GM18909 (cell line): ENCODE data around the gene GRXCR1.
A peak's percentile ranks its signal among the peaks of the same experiment; 100 is the strongest.

Source experiments
- ATAC-seq: cut with Tn5 transposase; IDR thresholded peaks from one replicate; pipeline ENCODE4 v1.9.1; 2021; ENCODE audit warnings: mild to moderate bottlenecking; ENCODE audit not compliant: unreplicated experiment, poor library complexity

Gene GRXCR1

GRCh38 chr4:42892413-42892812, at the start of gene GRXCR1:
Gene GRXCR1, plus strand, starts transcription at chr4:42892713. Its CDS starts 554 bp downstream, at chr4:42893267.
- ATAC-seq = no peak

GRCh38 chr4:42843694-42844093, 48.8 kb upstream of the GRXCR1 start:
- ATAC-seq = no peak

DNA sequence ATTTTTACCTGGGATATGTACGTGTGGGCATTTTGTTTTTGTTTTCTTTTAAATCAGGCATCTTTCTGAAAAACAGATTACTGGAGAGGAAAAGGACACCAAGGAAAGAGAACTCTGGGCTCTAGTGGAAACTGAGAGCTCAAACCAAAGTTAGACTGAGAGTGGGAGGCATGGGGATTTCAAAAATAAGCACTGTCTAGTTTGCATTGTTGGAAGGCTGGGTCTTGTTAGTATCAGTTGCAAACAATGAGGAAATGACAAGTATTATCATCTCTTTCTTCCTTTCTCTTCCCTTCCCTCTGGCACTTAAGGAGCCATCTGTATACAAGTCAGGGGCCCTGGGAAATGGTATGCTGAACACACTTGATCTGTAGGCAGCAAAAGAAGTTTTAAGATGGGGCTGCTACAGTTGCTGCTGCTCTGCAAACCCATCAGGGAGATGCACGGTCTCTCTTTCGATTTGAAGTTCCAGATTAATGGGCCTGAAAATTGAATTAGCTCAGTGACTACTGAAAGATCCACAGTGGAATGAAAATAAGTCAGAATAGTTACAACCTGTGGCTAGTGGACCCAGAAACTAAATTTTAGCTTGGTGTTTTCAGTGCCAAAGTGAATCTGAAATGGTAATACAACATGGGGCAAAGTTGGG, 48.0 kb upstream of the GRXCR1 start:
- no peak for ATAC-seq

DNA sequence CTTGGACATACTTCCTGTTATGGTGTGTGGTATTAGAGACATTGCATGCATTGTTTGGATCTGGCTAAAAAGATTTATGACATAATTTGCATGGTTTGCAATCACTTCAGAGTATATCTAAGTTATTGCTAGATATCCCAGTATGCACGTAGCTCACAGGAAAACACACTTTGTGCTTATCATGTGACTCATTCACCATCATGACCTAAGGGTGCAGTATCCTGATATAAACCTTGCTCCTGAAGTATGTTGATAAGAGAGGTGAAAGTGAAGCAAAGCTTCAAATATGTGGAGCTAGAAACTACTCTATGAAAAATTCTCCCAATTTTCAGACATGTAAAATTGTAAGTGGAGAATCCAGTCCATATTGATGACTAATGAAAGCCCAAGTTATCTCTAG, 46.9 kb upstream of the GRXCR1 start:
- no peak for ATAC-seq

- ATAC-seq = no peak
Observed at GRCh38 chr4:42855779-42856178, 36.7 kb upstream of the GRXCR1 start.

DNA sequence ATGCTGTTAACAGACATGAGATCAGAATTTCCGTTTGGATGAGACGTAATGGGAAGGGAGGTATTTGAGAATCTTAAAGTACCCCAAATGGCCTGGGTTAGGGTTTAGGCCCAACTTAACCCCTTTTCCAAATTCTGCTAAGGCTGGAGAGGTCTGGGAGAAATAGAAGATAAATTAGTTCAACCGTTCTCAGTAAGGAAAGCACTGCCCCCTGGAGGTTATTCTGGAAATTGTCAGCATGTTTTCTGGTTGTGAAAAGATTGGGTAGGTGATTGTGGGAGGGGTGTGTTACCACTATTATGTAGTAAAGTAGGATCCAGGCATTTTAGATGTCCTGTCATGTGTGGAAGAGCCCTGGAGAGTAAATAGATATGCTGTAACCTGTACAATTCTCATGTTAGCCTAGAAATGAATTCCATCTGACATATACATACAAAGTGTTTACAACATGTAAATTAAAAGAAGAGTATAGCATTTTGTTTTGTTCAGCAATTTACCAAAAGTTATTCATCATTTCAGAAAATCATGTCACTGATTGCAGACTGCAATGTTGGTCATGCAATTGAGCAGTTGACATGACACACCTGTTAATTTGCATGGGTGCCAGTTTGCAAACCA, 26.8 kb upstream of the GRXCR1 start:
- ATAC-seq = peak; percentile 85

DNA sequence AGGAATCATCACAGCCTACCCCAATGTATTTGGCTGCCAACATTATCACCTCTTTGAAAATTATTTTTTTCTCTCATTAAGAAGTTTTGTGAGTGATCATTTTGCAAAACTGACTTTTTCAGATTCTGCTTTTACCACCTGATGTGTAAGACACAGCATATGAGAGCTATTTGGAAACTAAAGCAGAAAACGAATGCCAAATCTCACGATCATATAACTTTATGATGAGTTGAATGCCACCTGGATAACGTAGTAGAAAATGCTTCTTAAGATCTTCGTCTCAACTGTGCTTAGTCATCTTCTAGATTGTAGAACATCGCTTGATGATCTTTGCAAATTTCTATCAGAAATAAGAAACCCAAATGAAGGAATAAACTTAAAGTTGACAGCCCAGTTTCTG, 21.3 kb upstream of the GRXCR1 start:
- ATAC-seq = no peak

DNA sequence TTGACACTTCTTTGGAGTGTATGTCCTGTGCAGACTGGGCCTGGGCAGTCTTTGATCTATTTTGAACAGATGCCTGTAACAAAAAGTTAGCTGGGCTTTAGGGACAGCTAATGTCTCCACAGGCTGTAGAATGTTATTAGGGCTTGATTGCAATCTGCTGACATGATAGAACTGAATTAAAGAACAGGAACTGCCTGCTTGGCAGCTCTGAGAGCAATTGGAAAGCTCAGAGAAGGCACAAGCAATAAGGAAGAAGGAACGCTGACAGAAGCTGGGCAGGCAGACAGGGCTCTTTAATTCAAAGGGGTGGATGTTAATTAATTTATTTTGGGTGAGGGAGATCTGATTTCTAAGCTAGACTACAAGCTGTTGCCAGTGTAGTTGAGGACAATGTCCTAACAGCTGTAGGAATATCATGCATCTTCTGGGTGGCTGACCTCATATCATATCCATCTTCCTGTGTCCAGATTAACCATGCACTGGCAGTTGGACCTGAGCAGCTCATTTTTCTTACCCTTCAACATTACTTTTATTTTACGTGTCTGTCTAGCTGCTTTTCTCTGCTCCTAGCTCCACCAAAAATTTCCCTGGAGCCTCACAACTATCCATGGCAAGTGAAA, 20.7 kb upstream of the GRXCR1 start:
- no peak for ATAC-seq

DNA sequence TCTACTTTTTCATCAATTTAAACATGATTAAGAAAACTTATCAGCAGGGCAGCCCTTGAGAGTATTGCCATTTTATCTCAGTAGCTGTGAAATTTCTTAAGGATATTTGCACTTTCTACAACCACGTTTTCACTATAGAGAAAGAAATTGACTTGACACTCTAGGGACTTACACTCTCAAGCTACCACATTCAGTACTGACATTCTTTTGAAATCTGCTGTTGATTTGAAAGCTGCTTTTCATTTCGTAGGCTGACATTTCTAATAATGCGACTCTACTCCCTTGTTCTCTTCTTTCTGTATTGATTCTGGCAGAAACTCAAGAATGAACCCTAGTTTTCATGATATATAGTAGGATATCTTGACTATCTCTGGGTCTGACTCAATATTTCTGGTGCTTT, 13.7 kb upstream of the GRXCR1 start:
- ATAC-seq = no peak

GRCh38 chr4:42881253-42881652, 11.3 kb upstream of the GRXCR1 start:
- no peak for ATAC-seq

DNA sequence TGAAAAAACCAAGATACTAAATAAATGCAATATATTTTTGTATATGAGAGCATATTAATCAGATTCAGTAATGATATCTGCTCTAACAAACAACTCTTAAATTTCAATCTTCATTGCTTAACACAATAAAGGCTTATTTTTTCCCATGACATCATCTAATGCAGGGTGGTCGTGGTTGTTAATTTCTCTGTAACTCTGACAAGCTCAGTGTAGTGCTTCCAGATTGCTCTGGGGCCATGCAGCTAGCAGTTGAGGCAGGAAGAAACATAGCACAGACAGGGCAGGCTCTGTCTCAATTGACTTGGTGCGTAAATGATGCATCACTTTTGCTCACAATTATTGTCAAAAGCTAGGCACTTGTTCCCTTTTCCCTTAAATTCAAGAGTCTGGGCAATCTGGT, 869 bp upstream of the GRXCR1 start:
- no peak for ATAC-seq

DNA sequence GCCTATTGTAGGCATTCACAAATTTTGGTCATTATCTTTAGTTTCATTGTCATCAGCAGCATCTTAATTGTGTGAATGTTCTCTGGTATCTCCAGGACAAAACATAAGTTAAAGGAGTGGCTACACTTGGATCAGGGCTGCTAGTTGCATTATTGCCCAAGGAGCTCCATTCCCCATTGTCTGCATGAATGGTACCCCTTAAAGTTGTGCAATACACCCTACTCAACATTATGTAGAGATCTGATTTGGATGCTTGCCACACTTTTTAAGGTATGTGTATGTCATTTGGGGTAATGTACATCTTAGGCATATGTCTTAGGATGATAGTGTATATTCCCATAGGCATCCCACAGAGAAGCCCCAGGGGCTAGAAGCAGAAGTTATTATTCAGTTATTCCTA, 2.9 kb downstream of the GRXCR1 start:
- ATAC-seq = no peak

DNA sequence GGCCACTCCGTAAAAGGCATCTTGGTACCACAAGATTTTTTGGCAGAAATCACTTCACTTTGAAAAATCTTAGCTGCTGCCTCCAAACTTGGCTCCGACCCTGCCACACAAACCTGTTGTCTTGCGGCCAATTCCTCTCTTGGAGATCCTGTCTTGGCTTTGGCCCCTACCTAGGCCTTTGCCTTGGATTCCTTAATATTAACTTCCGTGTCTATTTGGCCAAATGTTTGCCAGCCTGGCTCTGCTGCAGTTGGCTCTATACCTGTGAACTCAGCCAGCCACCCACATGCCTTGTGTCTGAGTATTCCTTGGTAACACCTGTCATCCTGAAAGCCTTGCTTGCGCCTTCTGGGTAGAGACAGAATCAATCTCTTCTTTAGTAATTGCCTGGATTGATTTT, 12.5 kb downstream of the GRXCR1 start:
- ATAC-seq = no peak

DNA sequence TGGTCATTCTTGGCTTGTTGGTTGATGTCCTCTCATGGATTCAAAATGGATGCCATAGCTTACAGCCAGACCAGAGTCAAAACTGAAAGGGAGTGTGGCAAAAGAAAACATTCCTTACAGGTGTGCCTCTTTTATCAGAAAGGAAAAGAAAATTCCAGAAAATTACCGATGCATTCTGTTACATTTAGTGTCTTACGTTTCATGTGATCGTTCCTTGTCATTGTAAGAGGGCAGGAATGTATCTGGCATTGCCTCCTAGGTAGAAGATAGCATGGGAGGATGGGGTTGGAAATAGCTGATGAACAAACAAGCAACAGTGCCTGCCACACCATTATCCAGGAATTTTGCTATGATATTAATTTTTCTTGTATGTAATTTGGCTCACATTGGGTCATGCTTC, 13.1 kb downstream of the GRXCR1 start:
- ATAC-seq = no peak

DNA sequence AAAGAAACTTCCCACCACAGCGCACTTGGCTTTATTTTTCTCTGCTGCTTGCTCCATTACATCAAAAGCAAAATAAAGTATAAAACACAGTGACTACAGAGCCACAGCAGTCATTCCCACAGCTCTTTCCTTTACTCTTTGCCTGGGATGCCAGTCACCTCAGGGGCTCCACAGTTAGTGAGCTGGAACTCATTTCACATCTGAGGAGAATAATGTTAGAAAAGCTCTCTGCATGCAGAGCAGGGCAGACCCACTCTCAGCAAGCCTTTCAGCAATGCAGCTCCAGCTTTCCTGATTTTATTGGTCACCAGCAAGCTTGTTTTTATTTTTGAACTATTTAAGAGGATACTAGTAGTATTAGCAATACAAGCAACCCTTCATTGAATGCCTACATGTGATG, 13.8 kb downstream of the GRXCR1 start:
- no peak for ATAC-seq

DNA sequence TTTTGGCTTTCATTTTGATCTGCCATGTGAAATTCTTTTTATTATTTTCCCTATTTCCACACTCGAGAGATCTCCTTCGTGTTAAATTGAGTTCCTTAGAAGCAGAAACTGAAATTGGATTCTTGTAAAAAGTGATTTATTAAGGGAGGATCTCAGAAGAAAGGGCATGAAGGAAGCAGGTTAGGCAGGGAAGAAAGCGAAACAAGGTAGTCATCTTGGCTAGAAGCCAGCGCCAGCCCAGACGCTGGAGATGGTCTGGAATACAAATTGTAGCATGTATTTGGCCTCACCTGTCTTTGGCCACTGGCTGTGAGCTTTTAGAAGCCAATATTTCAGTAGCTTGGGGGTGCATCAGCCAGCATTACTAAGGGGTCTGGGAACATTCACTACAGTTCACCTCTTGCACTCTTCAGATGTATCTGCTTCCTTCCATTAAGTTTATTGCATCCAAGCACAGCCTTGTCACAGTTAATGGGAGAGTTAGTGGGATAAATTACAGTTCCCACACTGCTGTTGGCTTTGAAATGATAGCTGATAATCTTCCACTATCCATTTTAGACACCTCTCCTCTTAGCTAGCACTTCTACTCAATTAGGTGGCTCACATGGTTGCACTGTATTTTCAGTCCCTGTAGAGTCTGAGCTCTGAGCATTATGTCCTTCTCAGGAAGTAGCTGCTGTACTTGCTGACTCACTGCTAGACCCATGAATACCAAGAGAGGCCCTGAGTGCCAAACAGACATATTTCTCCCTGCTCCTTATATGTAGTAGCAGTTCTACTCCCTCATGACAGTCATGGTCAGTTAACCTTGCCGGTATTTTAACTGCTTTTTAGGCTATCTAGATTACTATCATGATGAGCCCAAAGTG, 14.6 kb downstream of the GRXCR1 start:
- ATAC-seq = no peak

DNA sequence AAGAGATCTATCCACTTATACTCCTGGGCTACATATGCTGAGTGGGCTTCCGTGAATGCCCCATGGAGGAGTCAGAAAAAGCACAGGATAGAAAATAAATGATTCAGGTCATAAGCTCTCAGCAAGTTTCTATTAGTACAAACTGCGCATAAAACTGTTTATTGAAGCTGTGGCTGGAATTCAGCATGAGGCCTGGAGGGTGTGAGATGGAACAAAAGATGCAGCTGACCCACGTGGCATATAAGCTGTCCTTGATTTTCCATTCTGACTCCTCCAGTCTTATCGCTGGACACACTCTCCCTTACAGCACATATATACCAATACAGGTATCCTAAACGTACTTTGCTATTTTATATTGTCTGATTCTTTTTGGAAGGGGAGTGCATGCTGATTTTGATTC, 17.9 kb downstream of the GRXCR1 start:
- ATAC-seq = no peak

- ATAC-seq = no peak
Observed at GRCh38 chr4:42914937-42915336, 22.4 kb downstream of the GRXCR1 start.

DNA sequence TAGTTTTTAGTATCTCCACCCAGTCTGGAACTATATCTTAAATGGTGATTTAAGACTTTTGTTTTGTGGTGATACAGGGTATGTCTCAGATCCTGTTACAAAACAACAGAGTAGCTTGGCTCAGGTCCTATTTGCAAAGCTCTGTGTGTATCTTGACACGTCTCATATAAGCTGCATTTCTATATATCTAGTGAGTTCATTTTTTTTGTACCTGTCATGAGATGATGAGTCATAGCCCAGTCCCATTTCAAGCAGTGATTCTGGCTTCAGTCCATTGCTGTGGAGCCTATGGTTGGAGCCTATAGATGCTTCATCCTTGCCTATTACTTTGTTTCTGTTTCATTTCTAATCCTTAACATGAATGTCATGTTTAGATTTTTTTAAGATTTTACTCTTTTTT, 23.0 kb downstream of the GRXCR1 start:
- no peak for ATAC-seq

- no peak for ATAC-seq
Observed at GRCh38 chr4:42917296-42917695, 24.8 kb downstream of the GRXCR1 start.

GRCh38 chr4:42923431-42923830, 30.9 kb downstream of the GRXCR1 start:
- ATAC-seq = no peak
